ENCODE results near the gene MAP3K7CL. TPM values are rescaled to one million over a fixed set of nuclear protein-coding genes. Genes with fewer than 3 reads are reported as not detected.

Gene MAP3K7CL
- total and polyA plus RNA-seq, 2 of the 8 experiments (the other 6 are each of a cell fraction or from before 2014, with no cell fraction given): not detected

- no peaks in the 10 kb centered on the region for H3K9me3 ChIP-seq (ENCODE audit: insufficient read depth in 2 of 2, low read depth in 1 of 2, low read length in 1 of 2)
- no peak for DNase-seq (ENCODE audit: low read depth in 1 of 2, low spot score in 2 of 2)
- ChIA-PET CTCF (ENCODE audit: partially characterized antibody) (interaction anchor here (1.5 kb wide), 1 partner anchor 10 kb away, joined by 5 read pairs; no protein-coding TSS in a partner anchor), POLR2A (ENCODE audit: partially characterized antibody) (no interaction called here)
- H3K36me3 ChIP-seq (ENCODE audit: control insufficient read depth in 2 of 4, insufficient read depth in 4 of 4, low read length in 3 of 4): no peaks in the 10 kb centered on the region
- H2BK20ac ChIP-seq (ENCODE audit: low read length): no peak overlapping the region
- H3K4ac ChIP-seq (replicated peaks; ENCODE audit: insufficient read length, low read depth, low read length): no peak overlapping the region
- H3K27me3 ChIP-seq (replicated peaks in 1 of 4; ENCODE audit: control insufficient read depth in 3 of 4, extremely low read depth in 1 of 4, insufficient read depth in 3 of 4, low read length in 3 of 4): no peaks in the 10 kb centered on the region
- H3K4me1 ChIP-seq (replicated peaks in 1 of 4; ENCODE audit: control insufficient read depth in 3 of 4, insufficient read depth in 4 of 4, low read length in 3 of 4): no peaks in the 10 kb centered on the region
- no peaks in the 10 kb centered on the region for H3K79me2 ChIP-seq (ENCODE audit: control insufficient read depth in 1 of 2, insufficient read depth in 2 of 2, low read length in 2 of 2)
- H3K56ac ChIP-seq (replicated peaks; ENCODE audit: insufficient read length, low read depth, low read length): no peak overlapping the region
- no peaks in the 10 kb centered on the region for H4K20me1 ChIP-seq (replicated peaks in 1 of 2; ENCODE audit: control insufficient read depth in 1 of 2, insufficient read depth in 2 of 2, low read length in 2 of 2)
- no peak overlapping the region for H3K14ac ChIP-seq (ENCODE audit: insufficient read length)
- H2BK5ac ChIP-seq (ENCODE audit: low read depth, low read length): no peak overlapping the region
- no peak overlapping the region for H2BK15ac ChIP-seq (ENCODE audit: low read length)
- H2BK120ac ChIP-seq (replicated peaks; ENCODE audit: low read depth, low read length): no peak overlapping the region
- no peak overlapping the region for H2AFZ ChIP-seq (ENCODE audit: low read length)
- H4K91ac ChIP-seq (replicated peaks; ENCODE audit: insufficient read length, low read length): no peak overlapping the region
- H2AK5ac ChIP-seq (ENCODE audit: low read depth, low read length): no peak overlapping the region
- no peak overlapping the region for H3K9ac ChIP-seq (replicated peaks in 1 of 4; ENCODE audit: extremely low read depth in 1 of 4, low read depth in 3 of 4, low read length in 3 of 4)
- FAIRE-seq: no peak
- no peak overlapping the region for H4K8ac ChIP-seq (ENCODE audit: extremely low read depth, insufficient read depth, low read length)
- no peak overlapping the region for H3K18ac ChIP-seq (ENCODE audit: extremely low read depth, low read length)
- H2BK12ac ChIP-seq (ENCODE audit: low read depth, low read length): no peak overlapping the region
- H3K4me3 ChIP-seq (ENCODE audit: extremely low read depth in 1 of 4, insufficient read depth in 2 of 4, low read depth in 3 of 4, low read length in 4 of 4): no peak overlapping the region
- no peaks in the 10 kb centered on the region for H3K23me2 ChIP-seq (ENCODE audit: low read depth, low read length)
- no peak overlapping the region for H3K27ac ChIP-seq (ENCODE audit: low read depth, low read length)
- H3K4me2 ChIP-seq (ENCODE audit: insufficient read depth in 1 of 2, low read depth in 2 of 2, low read length in 2 of 2): no peak overlapping the region
- no peaks in the 10 kb centered on the region for H3K79me1 ChIP-seq (ENCODE audit: low read depth, low read length)
- no peak overlapping the region for H4K5ac ChIP-seq (ENCODE audit: insufficient read length, low read depth, low read length)
- TF ChIP-seq POLR2AphosphoS5 (IDR thresholded peaks at IDR 0.05; ENCODE audit: low read depth, low read length): no peak
- TF ChIP-seq JUN (IDR thresholded peaks at IDR 0.05; ENCODE audit: low read depth, low read length): no peak
- no peak for TF ChIP-seq BRCA1 (IDR thresholded peaks at IDR 0.05; ENCODE audit: low read depth, low read length)
- TF ChIP-seq ZNF274 (IDR thresholded peaks at IDR 0.05; ENCODE audit: borderline replicate concordance, extremely low read depth, low read length): no peak
- TF ChIP-seq POLR2A (IDR thresholded peaks at IDR 0.05; ENCODE audit: control extremely low read depth in 1 of 2, low read depth in 2 of 2, low read length in 2 of 2): no peak
- TF ChIP-seq HDAC2 (IDR thresholded peaks at IDR 0.05; ENCODE audit: borderline replicate concordance in 1 of 2, low read depth in 2 of 2, low read length in 2 of 2): no peak
- TF ChIP-seq NRF1 (IDR thresholded peaks at IDR 0.05; ENCODE audit: low read depth, low read length): no peak
- no peak for TF ChIP-seq GTF2F1 (IDR thresholded peaks at IDR 0.05; ENCODE audit: borderline replicate concordance, low read depth, low read length)
- TF ChIP-seq MAX (IDR thresholded peaks at IDR 0.05): no peak
- no peak for TF ChIP-seq BCL11A (IDR thresholded peaks at IDR 0.05; ENCODE audit: low read depth in 2 of 2, low read length in 2 of 2)
- TF ChIP-seq ATF2 (IDR thresholded peaks at IDR 0.05; ENCODE audit: low read length): no peak
- TF ChIP-seq SIRT6 (IDR thresholded peaks at IDR 0.05; ENCODE audit: low read length): no peak
- TF ChIP-seq NANOG (IDR thresholded peaks at IDR 0.05; ENCODE audit: insufficient read depth, low read depth, low read length, poor library complexity, severe bottlenecking): no peak
- H3K23ac ChIP-seq (ENCODE audit: insufficient read length): no peak overlapping the region
- WGBS, 2 experiments (ENCODE audit: extremely low coverage in 1 of 2, insufficient coverage in 1 of 2, insufficient read length in 1 of 2, insufficient replicate concordance in 2 of 2, low coverage in 1 of 2, low lambda C conversion rate in 2 of 2, missing lambda C conversion rate in 1 of 2): 96% methylated on average over 5 of the region's 5 CpGs; no CpG with 5 or more reads in 1 of the 2 experiments
Measured at GRCh38 chr21:29224006-29224405, 93.6 kb downstream of the MAP3K7CL start.
